Measurements from ENCODE around the gene HDLBP. TPM values are rescaled to one million over a fixed set of nuclear protein-coding genes. Genes with fewer than 3 reads are reported as not detected.

HDLBP gene
- total RNA-seq, 1 experiment from 2014 or later = 350 TPM

- Mint-ChIP-seq H3K4me3 (ENCODE audit: unreplicated experiment) (no peak overlapping the region), H3K36me3 (ENCODE audit: insufficient read depth, unreplicated experiment) (no peaks in the 10 kb centered on the region), H3K9me3 (ENCODE audit: unreplicated experiment) (no peaks in the 10 kb centered on the region), H3K27ac (ENCODE audit: unreplicated experiment) (no peak overlapping the region), H3K4me1 (ENCODE audit: low read depth, unreplicated experiment) (no peaks in the 10 kb centered on the region), H3K27me3 (ENCODE audit: insufficient read depth, unreplicated experiment) (no peaks in the 10 kb centered on the region)
- no peaks in the 10 kb centered on the region for H3K4me1 ChIP-seq
- BruUV-seq (replicated peaks) = no TSS peak
- H3K36me3 ChIP-seq (ENCODE audit: control insufficient read depth, insufficient read depth, low read length) = no peaks in the 10 kb centered on the region
- H3K9me3 ChIP-seq = no peaks in the 10 kb centered on the region
- H3K27me3 ChIP-seq (replicated peaks; ENCODE audit: control insufficient read depth, insufficient read depth, low read length) = no peaks in the 10 kb centered on the region
- POLR2A ChIA-PET = no interaction called here
- no peak overlapping the region for H3K4me3 ChIP-seq (ENCODE audit: low read depth, low read length)
- DNase-seq = no peak
- CTCF ChIA-PET = no interaction called here
- TF ChIP-seq CTCF (IDR thresholded peaks at IDR 0.05; ENCODE audit: insufficient read depth in 1 of 2, low read depth in 1 of 2, low read length in 1 of 2, severe bottlenecking in 1 of 2, unreplicated experiment in 1 of 2) = no peak
- intact Hi-C loops (cut with micrococcal nuclease; ENCODE audit: unreplicated experiment) = no loop called here
Observed at GRCh38 chr2:241202268-241202585, 113.2 kb downstream of the HDLBP start.

DNA sequence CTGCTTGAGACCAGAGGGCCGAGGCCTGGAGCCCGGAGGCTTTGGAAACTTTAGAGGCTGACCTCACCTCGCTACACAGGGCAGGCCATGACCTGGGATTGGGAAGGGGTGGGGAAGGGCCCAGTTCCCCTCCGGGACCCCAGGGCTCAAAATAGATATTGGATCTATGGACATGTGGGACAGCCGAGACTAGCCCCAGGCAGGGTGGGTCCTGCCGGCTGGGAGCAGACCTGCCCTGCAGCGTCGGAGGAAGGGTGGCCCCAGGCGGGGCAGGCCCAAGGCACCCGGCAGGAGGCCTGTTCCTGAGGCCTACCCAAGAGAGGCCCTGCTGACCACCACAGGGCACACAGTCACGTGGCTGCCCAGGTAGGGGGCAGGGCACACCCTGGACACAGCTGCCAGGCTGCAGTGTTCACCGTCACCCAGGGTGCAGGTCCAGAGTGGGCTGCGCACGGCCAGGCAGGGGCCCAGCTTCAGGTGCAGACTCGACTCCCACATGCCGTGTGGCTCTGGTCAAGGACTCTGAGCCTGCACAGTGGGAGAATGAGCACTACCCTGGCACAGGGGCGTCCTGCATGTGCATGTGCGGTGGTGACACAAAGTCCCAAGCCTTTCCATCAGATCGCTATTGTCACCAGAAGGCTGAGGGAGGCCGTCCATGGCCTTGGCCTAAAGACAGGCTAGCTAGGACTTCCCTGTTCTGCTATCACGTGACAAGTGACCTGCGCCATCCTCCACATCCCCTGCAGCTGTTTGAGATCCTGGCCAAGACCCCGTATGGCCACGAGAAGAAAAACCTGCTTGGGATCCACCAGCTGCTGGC is 113.8 kb downstream of the HDLBP start:
- Mint-ChIP-seq H3K9me3 (ENCODE audit: unreplicated experiment) (no peaks in the 10 kb centered on the region), H3K4me1 (ENCODE audit: low read depth, unreplicated experiment) (no peaks in the 10 kb centered on the region), H3K27ac (ENCODE audit: unreplicated experiment) (no peak overlapping the region), H3K27me3 (ENCODE audit: insufficient read depth, unreplicated experiment) (no peaks in the 10 kb centered on the region), H3K4me3 (ENCODE audit: unreplicated experiment) (no peak overlapping the region), H3K36me3 (ENCODE audit: insufficient read depth, unreplicated experiment) (no peaks in the 10 kb centered on the region)
- intact Hi-C loops (cut with micrococcal nuclease; ENCODE audit: unreplicated experiment) = no loop called here
- H3K4me1 ChIP-seq = no peaks in the 10 kb centered on the region
- H3K9me3 ChIP-seq = no peaks in the 10 kb centered on the region
- DNase-seq = no peak
- CTCF ChIA-PET = no interaction called here
- no peak overlapping the region for H3K4me3 ChIP-seq (ENCODE audit: low read depth, low read length)
- BruUV-seq (replicated peaks) = no TSS peak
- H3K27me3 ChIP-seq (replicated peaks; ENCODE audit: control insufficient read depth, insufficient read depth, low read length) = no peaks in the 10 kb centered on the region
- POLR2A ChIA-PET = no interaction called here
- no peak for TF ChIP-seq CTCF (IDR thresholded peaks at IDR 0.05; ENCODE audit: insufficient read depth in 1 of 2, low read depth in 1 of 2, low read length in 1 of 2, severe bottlenecking in 1 of 2, unreplicated experiment in 1 of 2)
- H3K36me3 ChIP-seq (ENCODE audit: control insufficient read depth, insufficient read depth, low read length) = no peaks in the 10 kb centered on the region

DNA sequence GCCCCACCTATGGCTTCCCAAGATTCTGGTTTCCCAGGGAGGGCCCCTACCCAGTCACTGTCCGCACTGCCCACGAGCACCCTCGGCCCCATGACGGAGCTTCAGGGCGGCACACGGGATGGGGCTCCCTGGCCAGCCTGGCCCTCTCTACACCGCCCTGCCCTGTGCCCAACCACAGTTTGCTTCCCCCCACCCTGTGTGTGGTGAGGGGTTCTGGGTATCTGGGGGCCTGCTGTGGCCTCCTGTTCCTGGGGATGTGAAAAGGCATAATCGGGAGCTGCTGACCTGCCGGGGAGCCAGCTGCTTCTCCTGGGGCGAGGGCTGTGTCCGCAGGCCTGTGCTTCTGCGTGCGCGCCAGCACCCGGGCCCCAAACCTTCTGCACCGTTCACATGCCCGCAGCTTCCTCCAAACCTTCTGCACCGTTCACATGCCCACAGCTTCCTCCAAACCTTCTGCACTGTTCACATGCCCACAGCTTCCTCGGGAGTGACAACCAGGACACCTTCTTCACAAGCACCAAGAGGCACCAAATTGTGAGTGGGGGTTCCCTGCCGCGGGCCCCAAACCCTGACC is 114.6 kb downstream of the HDLBP start:
- no peak for TF ChIP-seq CTCF (IDR thresholded peaks at IDR 0.05; ENCODE audit: insufficient read depth in 1 of 2, low read depth in 1 of 2, low read length in 1 of 2, severe bottlenecking in 1 of 2, unreplicated experiment in 1 of 2)
- no peak for DNase-seq
- POLR2A ChIA-PET = no interaction called here
- Mint-ChIP-seq H3K4me3 (ENCODE audit: unreplicated experiment) (no peak overlapping the region), H3K27me3 (ENCODE audit: insufficient read depth, unreplicated experiment) (no peaks in the 10 kb centered on the region), H3K27ac (ENCODE audit: unreplicated experiment) (no peak overlapping the region), H3K36me3 (ENCODE audit: insufficient read depth, unreplicated experiment) (no peaks in the 10 kb centered on the region), H3K9me3 (ENCODE audit: unreplicated experiment) (no peaks in the 10 kb centered on the region), H3K4me1 (ENCODE audit: low read depth, unreplicated experiment) (no peaks in the 10 kb centered on the region)
- intact Hi-C loops (cut with micrococcal nuclease; ENCODE audit: unreplicated experiment) = no loop called here
- Histone ChIP-seq H3K4me3 (ENCODE audit: low read depth, low read length) (no peak overlapping the region), H3K27me3 (replicated peaks; ENCODE audit: control insufficient read depth, insufficient read depth, low read length) (no peaks in the 10 kb centered on the region), H3K4me1 (no peaks in the 10 kb centered on the region), H3K9me3 (no peaks in the 10 kb centered on the region), H3K36me3 (ENCODE audit: control insufficient read depth, insufficient read depth, low read length) (no peaks in the 10 kb centered on the region)
- no TSS peak for BruUV-seq (replicated peaks)
- CTCF ChIA-PET = no interaction called here

All from Caco-2 (cell line).